Natural killer cell (primary cell): ENCODE results near the gene CD248. TPM values are rescaled to one million over a fixed set of nuclear protein-coding genes. Genes with fewer than 3 reads are reported as not detected.

Experiments used
- ATAC-seq, 3 donors: fragments of 150-1000 bp in 2 of 3; fragments of 200-7000 bp in 1 of 3; cut with Tn5 transposase; 1 replicate in 1 of 3; 2 replicates in 2 of 3; pipeline ENCODE4 v1.10.0; 2021; ENCODE audit warnings: mild to moderate bottlenecking in 2 of 3, moderate library complexity in 2 of 3
- DNase-seq, 2 donors: peaks; one replicate each; pipeline versions ENCODE4 v3.0.0 to v3.0.0-alpha.2; 2013 to 2021; ENCODE audit warnings: mixed read lengths in 1 of 2
- H3K27ac ChIP-seq: one replicate; pipeline ENCODE4 v1.5.1; 2013; ENCODE audit warnings: mild to moderate bottlenecking, low read length
- H3K27me3 ChIP-seq: one replicate; pipeline ENCODE4 v1.6.1; 2013; ENCODE audit warnings: low read length; ENCODE audit not compliant: control insufficient read depth, insufficient read depth
- H3K36me3 ChIP-seq: one replicate; pipeline ENCODE4 v1.6.1; 2013; ENCODE audit warnings: low read length; ENCODE audit not compliant: control insufficient read depth, insufficient read depth
- H3K4me1 ChIP-seq: one replicate; pipeline ENCODE4 v1.6.1; 2013; ENCODE audit warnings: low read length; ENCODE audit not compliant: control insufficient read depth, insufficient read depth
- H3K4me3 ChIP-seq: one replicate; pipeline ENCODE4 v1.5.1; 2013; ENCODE audit warnings: low read length
- H3K9me3 ChIP-seq: one replicate; pipeline ENCODE4 v1.6.1; 2013; ENCODE audit warnings: low read length; ENCODE audit not compliant: control insufficient read depth, insufficient read depth
- H3K27ac Mint-ChIP-seq, 2 donors: one replicate each; pipeline ENCODE4 v1.8.0; 2022; ENCODE audit warnings: mild to moderate bottlenecking in 2 of 2, mixed read lengths in 2 of 2, moderate library complexity in 1 of 2
- H3K27me3 Mint-ChIP-seq, 2 donors: one replicate each; pipeline ENCODE4 v1.8.0; 2022; ENCODE audit warnings: low read depth in 2 of 2, mixed read lengths in 2 of 2
- H3K36me3 Mint-ChIP-seq: one replicate; pipeline ENCODE4 v1.8.0; 2022; ENCODE audit warnings: mixed read lengths
- H3K4me1 Mint-ChIP-seq, 2 donors: one replicate each; pipeline ENCODE4 v1.8.0; 2022; ENCODE audit warnings: mixed read lengths in 2 of 2
- H3K4me3 Mint-ChIP-seq: one replicate; pipeline ENCODE4 v1.8.0; 2022; ENCODE audit warnings: mild to moderate bottlenecking, moderate library complexity, mixed read lengths
- H3K9me3 Mint-ChIP-seq, 2 donors: one replicate each; pipeline ENCODE4 v1.8.0; 2022; ENCODE audit warnings: mixed read lengths in 2 of 2
- WGBS: methylation state at CpG from one replicate; pipeline ENCODE4 v1.1.7; 2013; ENCODE audit warnings: missing lambda C conversion rate; ENCODE audit not compliant: insufficient coverage; 5-methylcytosine and 5-hydroxymethylcytosine counted together
- intact Hi-C: fragments of 100-400 bp; cut with micrococcal nuclease; formaldehyde crosslinking; loops from one replicate; pipeline ENCODE4 v1.14.2; 2022
- total RNA-seq, 4 donors: library from RNA; stranded (reverse); fragments of 120-200 nt in 1 of 4; gene quantifications; one replicate each; pipeline versions ENCODE4 v1.2.3 to v1.2.4, GENCODE V29; 2013 to 2022
- TF ChIP-seq, protein P1 (sequence below): fragments of 200-600 bp; IDR thresholded peaks from one replicate; pipeline ENCODE4 v1.8.0; 2022; ENCODE audit warnings: antibody characterized with exemption

Gene CD248
- total RNA-seq, 3 donors from 2014 or later (not counting 1 experiment from before 2014, with no cell fraction given): 0.23 to 0.40 (median 0.32) TPM

DNA sequence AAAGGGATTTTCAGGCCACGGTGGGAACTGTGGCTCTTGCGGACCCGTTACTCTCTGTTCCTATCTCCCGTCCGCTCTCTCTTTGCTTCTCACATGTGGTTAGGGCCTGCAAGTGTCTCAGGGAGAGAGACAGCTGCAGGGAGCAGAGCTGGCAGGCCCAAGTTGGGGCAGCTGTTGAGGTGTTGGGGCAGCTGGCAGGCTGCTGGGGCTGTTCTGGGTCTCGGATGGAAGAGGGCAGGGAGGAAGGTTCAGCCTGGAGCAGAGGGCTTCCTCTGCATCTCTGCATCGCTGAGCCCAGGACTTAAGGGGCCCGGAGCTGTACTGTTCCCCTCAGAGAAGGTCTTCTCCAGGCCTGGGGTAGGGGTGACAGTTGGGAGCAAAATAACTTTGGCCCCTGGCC lies 41.4 kb downstream of the CD248 start:
- Mint-ChIP-seq H3K36me3 (peaks cover 14% of the 10 kb centered on the region), H3K27ac (no peak overlapping the region), H3K4me3 (no peak overlapping the region), H3K27me3 (peaks cover 6 to 7% of the 10 kb centered on the region in 2 donors), H3K9me3 (no peaks in the 10 kb centered on the region), H3K4me1 (peaks cover 44 to 71% of the 10 kb centered on the region in 2 donors)
- ATAC-seq: no peak
- Histone ChIP-seq H3K9me3 (no peaks in the 10 kb centered on the region), H3K27me3 (peaks cover 10% of the 10 kb centered on the region), H3K27ac (no peak overlapping the region), H3K4me1 (peaks cover 78% of the 10 kb centered on the region), H3K36me3 (peaks cover 47% of the 10 kb centered on the region), H3K4me3 (no peak overlapping the region)
- WGBS: 97% methylated on average over 8 of the region's 8 CpGs
- intact Hi-C loops: no loop called here
- no peak for DNase-seq
- TF ChIP-seq, protein P1, sequence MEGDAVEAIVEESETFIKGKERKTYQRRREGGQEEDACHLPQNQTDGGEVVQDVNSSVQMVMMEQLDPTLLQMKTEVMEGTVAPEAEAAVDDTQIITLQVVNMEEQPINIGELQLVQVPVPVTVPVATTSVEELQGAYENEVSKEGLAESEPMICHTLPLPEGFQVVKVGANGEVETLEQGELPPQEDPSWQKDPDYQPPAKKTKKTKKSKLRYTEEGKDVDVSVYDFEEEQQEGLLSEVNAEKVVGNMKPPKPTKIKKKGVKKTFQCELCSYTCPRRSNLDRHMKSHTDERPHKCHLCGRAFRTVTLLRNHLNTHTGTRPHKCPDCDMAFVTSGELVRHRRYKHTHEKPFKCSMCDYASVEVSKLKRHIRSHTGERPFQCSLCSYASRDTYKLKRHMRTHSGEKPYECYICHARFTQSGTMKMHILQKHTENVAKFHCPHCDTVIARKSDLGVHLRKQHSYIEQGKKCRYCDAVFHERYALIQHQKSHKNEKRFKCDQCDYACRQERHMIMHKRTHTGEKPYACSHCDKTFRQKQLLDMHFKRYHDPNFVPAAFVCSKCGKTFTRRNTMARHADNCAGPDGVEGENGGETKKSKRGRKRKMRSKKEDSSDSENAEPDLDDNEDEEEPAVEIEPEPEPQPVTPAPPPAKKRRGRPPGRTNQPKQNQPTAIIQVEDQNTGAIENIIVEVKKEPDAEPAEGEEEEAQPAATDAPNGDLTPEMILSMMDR: no peak

DNA sequence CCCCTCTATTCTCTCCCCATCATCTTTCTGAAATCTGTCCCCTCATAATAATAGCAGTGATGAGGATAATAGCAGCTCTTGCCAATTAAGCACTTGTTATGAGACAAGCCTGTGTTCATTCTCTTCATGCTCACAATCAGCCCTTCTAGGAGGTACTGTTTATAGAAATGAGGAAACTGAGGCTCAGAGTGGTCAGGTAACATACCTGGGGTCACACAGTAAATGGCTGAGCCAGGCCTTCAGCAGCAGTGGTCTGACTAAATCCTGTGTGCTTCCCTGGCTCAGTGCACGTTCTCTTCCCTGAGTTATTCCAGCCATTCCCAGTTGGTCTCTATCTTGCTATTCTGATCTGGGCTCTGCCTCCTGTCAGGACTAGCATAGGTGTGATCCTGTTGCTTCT lies 42.6 kb downstream of the CD248 start:
- Histone ChIP-seq H3K4me1 (peaks cover 86% of the 10 kb centered on the region), H3K27ac (no peak overlapping the region), H3K9me3 (no peaks in the 10 kb centered on the region), H3K27me3 (peaks cover 3% of the 10 kb centered on the region), H3K36me3 (peaks cover 47% of the 10 kb centered on the region), H3K4me3 (no peak overlapping the region)
- DNase-seq (no peak), ATAC-seq (no peak)
- no peak overlapping the region for H3K27ac Mint-ChIP-seq
- peaks cover 14% of the 10 kb centered on the region for H3K36me3 Mint-ChIP-seq
- H3K27me3 Mint-ChIP-seq: no peaks in the 10 kb centered on the region
- peak overlapping the region; percentile 69 for H3K4me3 Mint-ChIP-seq
- H3K9me3 Mint-ChIP-seq: no peaks in the 10 kb centered on the region
- peaks cover 48 to 75% of the 10 kb centered on the region in 2 donors for H3K4me1 Mint-ChIP-seq
- 93% methylated on average over 1 of the region's 1 CpG for WGBS
- TF ChIP-seq, protein P1: no peak
- intact Hi-C loops: no loop called here

DNA sequence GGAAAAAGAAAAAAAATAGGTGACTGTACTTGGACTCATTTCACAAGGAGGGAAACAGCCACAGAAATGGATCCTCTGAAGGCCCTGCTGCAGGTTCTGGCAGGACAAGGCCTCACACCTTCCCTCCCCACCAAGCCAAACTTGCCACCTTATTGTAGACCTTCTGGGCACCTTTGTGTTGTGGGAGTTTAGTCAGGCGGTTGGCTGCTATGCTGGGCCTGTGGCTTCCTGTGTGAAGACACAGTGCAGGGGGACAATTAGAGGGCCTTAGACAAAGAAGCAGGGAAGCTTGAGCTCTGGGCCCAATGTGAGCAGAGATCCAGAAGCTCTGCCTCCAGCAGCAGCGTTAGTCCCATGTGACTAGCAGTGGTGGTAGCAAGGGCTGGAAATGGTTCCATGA lies 44.2 kb downstream of the CD248 start:
- TF ChIP-seq, protein P1: no peak
- H3K36me3 Mint-ChIP-seq: peaks cover 14% of the 10 kb centered on the region
- peak overlapping the region; percentile 76 to 86 for H3K27ac Mint-ChIP-seq
- 31% methylated on average over 2 of the region's 2 CpGs for WGBS
- ATAC-seq (peak; percentile 34 to 55 (median 49)), DNase-seq (peak; percentile 54 to 70)
- H3K4me1 ChIP-seq: peaks cover 87% of the 10 kb centered on the region
- H3K27me3 ChIP-seq: no peaks in the 10 kb centered on the region
- no peaks in the 10 kb centered on the region for H3K27me3 Mint-ChIP-seq
- peak overlapping the region; percentile 20 for H3K27ac ChIP-seq
- no peaks in the 10 kb centered on the region for H3K9me3 Mint-ChIP-seq
- intact Hi-C loops: no loop called here
- no peaks in the 10 kb centered on the region for H3K9me3 ChIP-seq
- H3K36me3 ChIP-seq: peaks cover 47% of the 10 kb centered on the region
- H3K4me3 ChIP-seq: no peak overlapping the region
- H3K4me1 Mint-ChIP-seq: peaks cover 59 to 79% of the 10 kb centered on the region in 2 donors
- H3K4me3 Mint-ChIP-seq: peak overlapping the region; percentile 70

DNA sequence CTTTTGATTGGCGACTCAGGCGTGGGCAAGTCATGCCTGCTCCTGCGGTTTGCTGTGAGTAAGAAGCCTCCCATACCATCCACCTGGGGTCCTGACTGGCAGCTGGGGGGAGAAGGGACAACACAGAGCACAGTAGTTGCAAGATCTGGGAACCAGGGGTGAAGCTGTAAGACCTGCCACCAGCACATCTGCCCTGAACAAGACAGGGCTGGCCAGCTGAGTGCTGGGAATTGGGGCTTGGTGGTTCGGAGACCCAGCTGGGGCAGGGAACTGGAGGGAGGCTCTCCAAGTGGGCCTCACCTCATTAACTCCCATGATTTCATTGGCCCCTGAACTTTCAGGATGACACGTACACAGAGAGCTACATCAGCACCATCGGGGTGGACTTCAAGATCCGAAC lies 45.0 kb downstream of the CD248 start:
- Mint-ChIP-seq H3K4me1 (peaks cover 61 to 79% of the 10 kb centered on the region in 2 donors), H3K36me3 (peaks cover 14% of the 10 kb centered on the region), H3K27ac (peak overlapping the region in 1 of 2 donors; percentile 76), H3K4me3 (peak overlapping the region; percentile 41), H3K9me3 (no peaks in the 10 kb centered on the region), H3K27me3 (no peaks in the 10 kb centered on the region)
- TF ChIP-seq, protein P1: no peak
- intact Hi-C loops: no loop called here
- no peaks in the 10 kb centered on the region for H3K27me3 ChIP-seq
- no peak for ATAC-seq
- H3K4me3 ChIP-seq: no peak overlapping the region
- no peaks in the 10 kb centered on the region for H3K9me3 ChIP-seq
- H3K27ac ChIP-seq: peak overlapping the region; percentile 20
- DNase-seq: no peak
- WGBS: 91% methylated on average over 7 of the region's 7 CpGs
- H3K4me1 ChIP-seq: peaks cover 86% of the 10 kb centered on the region
- peaks cover 47% of the 10 kb centered on the region for H3K36me3 ChIP-seq
